ENCODE measurements around the gene PRR33.

The PRR33 gene

GRCh38 chr11:1861435-1862411 lies 30.0 kb downstream of the PRR33 start:
- DNase-seq, result no peak

GRCh38 chr11:1860108-1860507 lies 31.6 kb downstream of the PRR33 start:
- DNase-seq, result no peak

DNA sequence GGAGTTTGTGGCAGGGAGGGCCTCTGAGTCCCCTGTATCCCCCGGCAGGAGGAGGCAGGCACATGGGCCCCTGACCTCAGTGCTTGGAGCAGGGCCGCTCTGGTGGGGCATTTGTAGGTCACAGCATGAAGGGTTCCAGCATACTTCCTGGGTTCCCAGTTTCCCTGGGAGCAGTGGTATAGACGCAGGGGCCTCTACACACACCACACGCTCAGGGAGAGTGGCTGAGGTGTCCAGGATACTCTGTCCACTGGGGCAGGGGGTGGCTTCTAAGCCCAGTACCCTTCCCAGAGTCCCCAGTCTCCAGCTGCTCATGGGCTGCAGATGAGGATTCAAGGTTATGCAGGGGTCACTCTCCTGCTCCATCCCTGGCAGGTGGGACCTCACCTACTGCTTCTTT lies 32.7 kb downstream of the PRR33 start:
- DNase-seq, result no peak

DNA sequence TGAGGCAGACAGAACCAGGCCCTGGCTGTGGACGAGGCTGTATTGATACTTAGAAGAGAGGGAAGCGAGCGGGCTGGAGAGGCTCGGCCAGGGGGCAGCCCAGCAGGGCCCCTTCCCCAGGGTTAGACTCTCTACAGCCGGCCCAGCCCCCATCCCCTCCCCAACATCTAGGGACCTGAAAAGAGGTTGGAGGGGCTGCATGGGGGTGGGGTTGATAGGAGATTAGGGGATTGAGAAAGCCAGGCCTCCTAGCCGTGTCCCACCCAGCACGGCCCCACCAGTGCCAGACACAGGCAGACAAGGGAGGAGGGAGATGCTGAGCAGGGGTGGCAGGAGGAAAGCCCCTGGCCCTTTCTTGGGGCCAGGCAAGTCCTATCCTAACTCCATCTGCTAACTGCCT lies 33.1 kb downstream of the PRR33 start:
- no peak for DNase-seq

GRCh38 chr11:1858154-1858553 lies 33.5 kb downstream of the PRR33 start:
- no peak for DNase-seq

GRCh38 chr11:1857064-1857463 lies 34.6 kb downstream of the PRR33 start:
- no peak for DNase-seq

- no peak for DNase-seq
Observed at GRCh38 chr11:1856306-1857005, 35.2 kb downstream of the PRR33 start.

DNA sequence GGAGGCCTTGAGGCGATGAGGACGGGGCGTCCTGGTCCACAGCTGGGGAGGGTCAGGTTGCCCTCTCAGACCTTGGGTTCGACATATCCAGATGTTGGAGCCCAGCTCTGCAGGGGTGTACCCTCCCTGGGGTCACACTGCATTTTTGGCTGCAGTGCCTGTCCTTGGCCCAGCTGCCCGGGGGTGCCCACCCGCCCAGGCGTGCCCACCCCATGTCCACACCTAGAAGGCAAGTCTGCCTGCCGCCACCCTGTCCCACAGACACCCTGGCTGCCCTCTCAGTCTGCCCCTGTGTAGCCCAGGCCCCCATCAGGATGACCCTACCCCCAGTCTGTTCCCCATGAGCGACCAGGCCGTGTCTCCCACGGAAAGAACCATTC lies 35.8 kb downstream of the PRR33 start:
- no peak for DNase-seq

DNA sequence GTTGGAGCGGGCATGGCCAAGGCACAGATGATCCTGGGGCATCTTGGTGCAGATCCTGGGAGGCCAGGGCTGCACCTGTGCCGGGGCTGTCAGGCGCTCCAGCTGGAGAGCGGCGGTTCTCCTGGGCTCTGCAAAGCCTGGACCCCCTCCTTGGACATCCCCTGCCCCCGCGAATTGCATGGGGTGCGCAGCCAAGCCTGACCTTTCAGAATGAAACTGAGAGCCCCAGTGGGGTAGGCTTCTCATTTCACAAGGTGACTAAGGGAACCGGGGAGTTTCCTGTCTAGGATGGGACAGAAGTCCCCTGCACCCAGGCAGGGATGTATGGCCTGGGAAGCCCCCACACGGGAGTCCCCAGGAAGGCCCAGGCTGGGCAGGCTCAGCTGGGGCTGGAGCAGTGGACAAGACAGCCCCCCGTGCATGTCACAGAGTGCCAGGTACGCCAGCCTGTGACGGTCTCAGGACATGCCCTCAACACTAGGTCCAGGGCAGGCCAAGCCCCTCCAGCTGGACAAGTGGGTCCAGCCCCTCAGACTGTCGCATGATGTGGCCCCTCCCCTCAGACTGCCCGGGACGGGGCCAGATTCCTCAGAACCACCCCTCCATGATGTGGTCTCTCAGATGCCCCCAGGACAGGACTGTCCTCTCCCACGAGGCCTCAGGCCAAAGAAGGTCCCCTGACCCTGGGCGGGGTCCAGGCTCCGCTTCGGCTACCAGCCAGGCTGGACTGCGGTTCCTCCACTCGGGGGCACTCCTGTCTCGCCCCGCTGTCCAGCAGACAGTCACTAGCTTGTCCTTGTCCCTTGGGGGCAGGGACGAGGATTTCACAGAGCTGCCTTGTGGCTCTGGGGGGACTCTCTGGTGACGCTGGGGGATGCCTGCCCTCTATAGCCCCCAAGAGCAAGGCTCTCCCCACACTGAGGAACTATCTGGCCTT lies 36.5 kb downstream of the PRR33 start:
- no peak for DNase-seq

DNA sequence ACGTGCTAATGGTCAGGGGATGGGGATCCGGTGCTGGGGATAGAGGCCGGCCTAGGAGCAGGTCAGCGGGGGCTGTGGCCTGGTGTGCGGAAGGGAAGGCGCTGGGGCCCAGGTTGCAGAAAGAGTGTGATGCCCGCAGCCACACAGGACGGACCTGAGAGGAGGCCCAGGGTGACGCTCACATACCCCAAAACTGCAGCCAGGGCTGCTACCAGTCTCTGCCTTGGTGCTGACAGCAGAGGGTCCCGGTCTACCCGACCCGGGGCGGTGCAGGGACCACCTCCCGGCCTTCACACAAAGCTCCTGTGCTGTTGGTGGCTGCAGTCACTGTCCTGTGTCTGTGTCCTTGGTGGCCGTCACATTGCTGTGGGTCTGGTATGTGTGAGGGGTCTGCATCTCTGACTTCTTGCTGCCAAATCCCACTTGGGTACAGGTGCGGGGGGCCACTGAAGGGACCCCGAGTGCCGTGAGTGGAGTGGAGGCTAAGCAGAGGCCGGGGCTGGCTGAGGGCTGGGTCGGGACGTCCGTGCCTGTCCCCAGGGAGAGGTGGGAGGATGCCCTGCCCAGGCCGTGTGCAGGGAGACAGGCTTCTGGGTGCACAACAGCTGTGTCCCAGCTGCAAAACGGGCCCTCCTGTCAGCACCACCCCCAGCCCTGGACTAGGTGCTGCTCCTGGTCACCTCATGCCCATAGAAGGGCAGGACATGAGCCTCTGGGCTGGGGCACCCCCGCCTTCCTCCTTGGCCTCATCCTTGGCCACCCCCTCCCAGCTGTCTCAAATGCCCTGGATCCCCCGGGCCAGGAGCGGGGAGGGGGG lies 37.4 kb downstream of the PRR33 start:
- no peak for DNase-seq

DNA sequence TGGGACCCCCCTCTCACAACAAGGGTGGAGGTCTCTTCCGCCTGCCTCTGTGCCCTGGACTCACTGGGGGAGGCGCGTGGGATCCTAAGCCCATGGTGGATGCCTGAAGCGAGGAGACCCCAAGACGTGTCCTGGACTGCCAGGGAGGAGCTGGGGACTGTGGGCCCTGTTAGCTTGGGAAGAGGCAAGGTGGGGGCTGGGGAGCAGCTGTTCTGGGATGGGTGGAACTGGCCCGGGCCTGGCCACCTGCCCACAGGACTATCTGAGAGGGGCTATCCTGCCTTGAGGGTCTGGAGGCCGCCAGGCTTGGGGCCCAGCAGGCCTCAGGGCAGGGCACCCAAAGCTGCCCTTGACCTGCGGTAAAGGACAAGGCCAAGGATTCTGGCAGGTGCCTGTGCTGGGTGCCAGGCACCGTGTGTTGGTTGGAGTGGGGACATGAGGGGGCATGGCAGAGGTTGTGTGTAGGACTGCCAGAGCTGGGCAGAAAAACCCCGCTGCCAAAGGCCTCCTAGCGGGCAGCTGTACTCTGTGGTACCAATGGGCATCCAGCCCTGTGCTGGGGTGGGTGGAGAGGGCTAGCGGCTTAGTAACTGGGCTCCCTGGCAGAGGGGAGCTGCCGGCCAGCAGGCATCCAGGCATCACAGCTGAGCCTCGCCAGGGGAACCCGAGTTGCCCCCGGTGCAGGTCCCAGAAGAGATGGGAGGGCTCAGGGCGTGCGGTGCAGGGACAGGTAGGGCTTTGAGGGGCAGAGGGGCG lies 38.1 kb downstream of the PRR33 start:
- no peak for DNase-seq

DNA sequence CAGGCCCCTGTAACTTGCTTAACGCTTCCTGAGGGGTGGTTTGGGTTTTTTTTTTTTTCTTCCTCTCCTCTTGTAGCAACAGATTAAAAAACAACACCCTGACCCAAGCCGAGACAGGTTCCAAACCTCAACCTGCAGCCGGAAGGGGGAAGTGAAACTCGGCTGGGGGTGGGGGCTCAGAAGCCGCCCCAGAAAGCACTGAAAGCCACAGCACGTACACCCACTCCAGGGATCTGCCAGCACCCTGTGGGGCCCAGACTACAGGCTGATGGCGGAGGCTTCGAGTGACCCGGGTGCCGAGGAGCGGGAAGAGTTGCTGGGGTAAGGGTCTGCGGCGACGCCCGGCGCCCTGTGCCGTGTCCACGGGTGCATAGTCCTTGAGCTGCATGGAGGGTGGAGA lies 38.8 kb downstream of the PRR33 start, which contains the start of gene LSP1:
Gene LSP1, plus strand, starts transcription at position 208 of the 400 bp plus-strand sequence. Its CDS starts 61 bp downstream, at position 269.
- DNase-seq, result no peak

DNA sequence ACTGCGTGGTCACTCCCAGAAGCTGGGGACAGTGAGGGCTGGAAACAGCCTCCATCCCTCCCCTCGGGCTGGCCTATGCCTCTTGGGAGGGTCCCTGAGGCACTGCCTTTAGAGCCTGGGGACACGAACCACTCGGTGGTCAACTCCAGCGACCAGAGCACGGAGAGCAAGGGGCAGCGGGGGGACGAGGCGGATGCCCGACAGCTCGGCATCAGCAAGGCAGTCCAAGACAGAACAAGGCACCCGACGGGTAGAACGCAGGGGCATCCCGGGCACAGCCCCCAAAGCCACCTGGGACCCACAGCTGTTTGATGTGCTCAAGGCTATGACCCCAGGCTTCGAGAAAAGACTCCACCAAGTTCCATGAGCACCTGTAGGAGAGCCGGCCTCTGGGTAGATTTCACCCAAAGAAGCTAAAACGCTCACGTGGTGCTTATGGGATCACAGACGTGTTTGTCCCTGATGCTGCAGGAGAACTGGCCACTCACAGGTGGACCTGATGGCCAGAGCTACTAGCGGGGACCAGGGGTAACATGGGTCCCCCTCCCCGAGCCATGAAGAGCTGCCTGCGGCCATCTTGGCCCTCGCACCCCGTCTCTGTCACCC lies 39.3 kb downstream of the PRR33 start:
- DNase-seq, result no peak

GRCh38 chr11:1851468-1852180 lies 40.1 kb downstream of the PRR33 start:
- no peak for DNase-seq

DNA sequence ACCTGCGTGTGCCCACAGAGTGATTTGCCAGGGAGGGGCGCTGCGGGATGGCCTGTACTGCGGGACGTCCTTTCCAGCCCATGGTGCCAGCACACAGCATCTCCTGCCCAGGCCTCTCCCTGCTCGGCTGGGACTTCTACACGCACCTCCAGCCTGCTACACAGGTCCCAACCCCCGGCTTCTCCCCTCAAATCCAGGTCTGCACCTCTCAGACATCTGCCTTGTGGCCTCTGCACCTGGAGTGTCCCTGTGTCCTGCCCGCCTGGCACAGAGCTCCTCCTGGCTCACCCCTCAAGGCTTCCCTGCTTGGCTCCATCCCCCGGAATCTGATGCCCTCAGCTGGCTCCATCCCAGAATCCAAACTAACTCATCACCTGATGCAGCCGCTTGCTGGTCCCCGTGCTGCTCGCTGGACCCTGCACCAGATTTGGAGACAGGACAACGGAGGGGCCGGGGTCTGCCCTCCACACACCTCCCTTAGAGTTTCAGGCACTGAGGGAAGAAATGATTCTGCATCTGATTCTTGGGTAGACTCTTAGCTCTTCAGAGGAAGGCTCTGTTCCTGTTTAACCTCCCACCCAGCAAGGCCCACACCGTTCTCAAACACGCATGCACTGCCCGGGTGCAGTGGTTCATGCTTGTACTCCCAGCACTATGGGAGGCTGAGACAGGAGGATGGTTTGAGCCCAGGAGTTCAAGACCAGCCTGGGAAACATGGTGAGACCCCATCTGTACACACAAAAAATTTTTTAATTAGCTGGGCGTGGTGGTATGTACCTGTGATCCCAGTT lies 42.9 kb downstream of the PRR33 start:
- no peak for DNase-seq

GRCh38 chr11:1847926-1848639 lies 43.6 kb downstream of the PRR33 start:
- no peak for DNase-seq

GRCh38 chr11:1847006-1847735 lies 44.5 kb downstream of the PRR33 start:
- DNase-seq, result no peak

DNA sequence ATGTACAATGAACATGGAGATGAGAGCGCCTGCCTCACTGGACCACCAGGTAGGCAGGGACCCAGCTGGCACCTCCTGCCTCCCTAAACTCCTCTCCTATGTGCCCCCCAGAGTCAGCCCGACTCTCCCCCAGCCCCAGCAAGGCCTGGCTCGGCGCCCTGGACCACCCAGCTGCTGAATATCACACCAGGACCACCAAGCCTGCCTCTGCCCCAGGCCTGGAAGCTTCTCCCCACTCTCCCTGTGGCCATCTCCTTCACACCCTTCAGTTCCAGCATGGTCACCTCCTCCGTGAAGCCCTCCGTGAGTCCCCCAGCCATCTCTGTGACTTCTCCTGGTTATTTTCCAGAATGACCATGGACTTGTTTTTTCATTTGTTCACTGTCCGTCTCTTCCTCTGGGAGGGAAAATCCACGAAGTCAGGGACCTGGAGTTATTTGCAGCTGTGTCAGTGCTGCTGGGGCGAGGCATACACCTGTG lies 45.2 kb downstream of the PRR33 start:
- no peak for DNase-seq
